Placental pericyte (primary cell): ENCODE measurements around the gene NUF2. TPM values are rescaled to one million over a fixed set of nuclear protein-coding genes. Genes with fewer than 3 reads are reported as not detected.

Source experiments
- total RNA-seq: library from RNA; depleted of rRNA; stranded (reverse); fragments of >200 nt; gene quantifications from 2 replicates; pipeline ENCODE4 v1.2.3, GENCODE V29; 2012

NUF2 gene
- total RNA-seq, result 0.22 and 27.2 TPM in 2 replicates

GRCh38 chr1:163321311-163322305, at the start of gene NUF2:
TSS of gene NUF2 (plus strand) at chr1:163321954. CDS start at chr1:163326052, 4,098 bp downstream.

Other genes with a start within 250 kb of the NUF2 start
- 2.2 and 22.5 TPM in 2 replicates for gene RGS5, start 119.0 kb upstream of the NUF2 start, total RNA-seq